Activated effector memory CD4-positive, alpha-beta T cell treated with anti-CD3 and anti-CD28 coated beads, Interleukin-2, amount 50 U/mL, for 16 hours (primary cell): ENCODE data around the gene LRRC7.

Experiments used
- DNase-seq: peaks from one replicate; pipeline ENCODE4 v3.0.0-alpha.2; 2020

Gene LRRC7

GRCh38 chr1:69567652-69568420, at the start of gene LRRC7:
TSS of gene LRRC7 (plus strand) at chr1:69567922. CDS start at chr1:69568640, 718 bp downstream.
- no peak for DNase-seq

- no peak for DNase-seq
Measured at GRCh38 chr1:69519006-69519405, 48.7 kb upstream of the LRRC7 start.

- DNase-seq, result no peak
Measured at GRCh38 chr1:69520326-69520725, 47.4 kb upstream of the LRRC7 start.

GRCh38 chr1:69523032-69523431, 44.7 kb upstream of the LRRC7 start:
- DNase-seq, result no peak

- DNase-seq, result no peak
Measured at GRCh38 chr1:69523461-69523860, 44.3 kb upstream of the LRRC7 start.

GRCh38 chr1:69524015-69524414, 43.7 kb upstream of the LRRC7 start:
- no peak for DNase-seq

GRCh38 chr1:69527273-69527672, 40.4 kb upstream of the LRRC7 start:
- no peak for DNase-seq

- DNase-seq, result no peak
Measured at GRCh38 chr1:69528376-69528775, 39.3 kb upstream of the LRRC7 start.

GRCh38 chr1:69533343-69533742, 34.4 kb upstream of the LRRC7 start:
- no peak for DNase-seq

- DNase-seq, result no peak
Measured at GRCh38 chr1:69534829-69535228, 32.9 kb upstream of the LRRC7 start.

- no peak for DNase-seq
Measured at GRCh38 chr1:69535490-69535889, 32.2 kb upstream of the LRRC7 start.

GRCh38 chr1:69540052-69540451, 27.7 kb upstream of the LRRC7 start:
- DNase-seq, result no peak

- no peak for DNase-seq
Measured at GRCh38 chr1:69551476-69552324, 16.0 kb upstream of the LRRC7 start.

- DNase-seq, result no peak
Measured at GRCh38 chr1:69553726-69554125, 14.0 kb upstream of the LRRC7 start.

- no peak for DNase-seq
Measured at GRCh38 chr1:69568421-69569174, 876 bp downstream of the LRRC7 start.

- no peak for DNase-seq
Measured at GRCh38 chr1:69569175-69569541, 1.4 kb downstream of the LRRC7 start.

GRCh38 chr1:69569576-69570328, 2.0 kb downstream of the LRRC7 start:
- no peak for DNase-seq

- DNase-seq, result no peak
Measured at GRCh38 chr1:69570356-69570755, 2.6 kb downstream of the LRRC7 start.

GRCh38 chr1:69572921-69573320, 5.2 kb downstream of the LRRC7 start:
- DNase-seq, result no peak

- no peak for DNase-seq
Measured at GRCh38 chr1:69573911-69574310, 6.2 kb downstream of the LRRC7 start.

- DNase-seq, result no peak
Measured at GRCh38 chr1:69585666-69586065, 17.9 kb downstream of the LRRC7 start.

- DNase-seq, result no peak
Measured at GRCh38 chr1:69587391-69587790, 19.7 kb downstream of the LRRC7 start.

GRCh38 chr1:69589799-69590198, 22.1 kb downstream of the LRRC7 start:
- no peak for DNase-seq
